ENCODE measurements around the gene SHISA2.

SHISA2 gene

GRCh38 chr13:26017196-26017921 lies 34.5 kb downstream of the SHISA2 start:
- DNase-seq: no peak

DNA sequence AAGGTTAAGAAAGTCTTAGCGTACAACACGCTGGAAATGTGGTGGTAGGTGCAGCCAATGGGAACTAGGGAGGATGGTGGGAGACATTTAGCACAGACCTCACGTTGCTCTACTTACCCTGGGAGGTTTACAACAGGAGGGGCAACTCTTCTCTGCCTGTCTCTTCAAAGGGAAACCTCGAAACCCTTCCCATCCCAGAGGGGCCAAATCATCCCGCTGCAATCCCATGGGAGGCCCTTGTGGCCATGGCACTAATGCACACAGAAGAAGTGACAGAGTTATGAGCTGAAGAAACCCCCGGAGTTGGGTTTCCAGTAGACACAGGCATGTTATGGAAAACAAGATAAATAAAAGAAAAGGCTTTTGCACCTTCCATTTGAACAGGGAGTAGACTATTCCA lies 35.6 kb downstream of the SHISA2 start:
- no peak for DNase-seq

DNA sequence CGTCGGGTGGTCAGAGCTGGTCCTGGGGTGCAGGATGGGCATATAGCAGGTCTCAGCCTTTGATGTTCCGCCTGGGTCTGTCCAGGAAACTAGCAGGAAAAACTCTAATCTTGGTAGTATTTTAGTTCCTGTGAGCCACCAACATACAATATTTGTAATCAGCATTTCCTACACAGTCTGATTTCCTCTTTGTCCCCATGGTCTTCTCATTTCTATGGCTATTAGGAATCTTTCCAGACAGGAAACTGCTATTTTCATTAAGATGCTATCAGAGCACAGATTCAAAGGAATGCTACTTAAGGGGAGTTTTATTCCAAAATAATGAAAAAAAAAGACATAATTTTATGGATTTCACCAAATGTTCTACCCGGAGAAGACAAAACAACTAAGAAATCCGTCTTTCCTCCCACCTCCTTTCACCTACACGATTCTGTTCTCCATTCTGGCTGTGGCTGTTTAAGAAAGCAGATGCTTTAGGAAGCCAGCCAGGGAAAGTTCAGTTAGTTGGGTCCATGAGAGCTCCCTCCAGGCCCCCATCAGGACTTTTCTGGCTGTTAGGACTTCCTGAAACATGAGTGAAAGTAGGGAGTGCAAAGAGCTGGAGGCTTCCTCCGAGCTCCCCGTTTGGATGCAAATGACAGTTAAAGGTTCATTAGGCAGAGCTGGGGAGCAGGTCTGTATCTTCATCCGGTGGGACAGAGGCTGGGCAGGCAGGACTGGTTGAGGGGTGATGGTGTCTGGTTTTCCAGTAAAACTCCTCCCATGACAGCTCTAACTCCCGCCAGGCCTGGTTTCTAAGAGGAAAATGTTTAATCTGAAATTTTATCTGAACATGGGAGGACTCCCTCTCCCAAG lies 36.3 kb downstream of the SHISA2 start:
- DNase-seq: no peak

DNA sequence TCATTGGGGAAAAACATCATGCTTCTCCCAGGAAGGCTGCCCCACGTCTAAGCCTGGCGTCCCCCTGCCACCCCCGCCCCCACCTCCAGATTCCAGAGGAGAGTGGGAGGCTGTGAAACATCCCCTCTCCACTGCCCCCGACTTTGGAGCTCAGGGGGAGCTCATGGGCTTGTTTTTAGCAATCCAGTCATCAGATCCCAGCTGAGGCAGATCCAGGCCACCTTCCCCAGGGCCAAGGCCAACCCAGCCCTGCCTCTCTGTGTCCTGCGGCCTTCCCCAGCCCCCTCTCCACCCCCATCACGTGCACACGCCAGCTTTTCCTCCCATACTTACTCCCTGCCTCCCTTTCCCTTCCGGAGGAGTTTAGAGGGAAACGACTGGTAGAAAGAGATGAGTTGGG lies 38.8 kb downstream of the SHISA2 start:
- no peak for DNase-seq

DNA sequence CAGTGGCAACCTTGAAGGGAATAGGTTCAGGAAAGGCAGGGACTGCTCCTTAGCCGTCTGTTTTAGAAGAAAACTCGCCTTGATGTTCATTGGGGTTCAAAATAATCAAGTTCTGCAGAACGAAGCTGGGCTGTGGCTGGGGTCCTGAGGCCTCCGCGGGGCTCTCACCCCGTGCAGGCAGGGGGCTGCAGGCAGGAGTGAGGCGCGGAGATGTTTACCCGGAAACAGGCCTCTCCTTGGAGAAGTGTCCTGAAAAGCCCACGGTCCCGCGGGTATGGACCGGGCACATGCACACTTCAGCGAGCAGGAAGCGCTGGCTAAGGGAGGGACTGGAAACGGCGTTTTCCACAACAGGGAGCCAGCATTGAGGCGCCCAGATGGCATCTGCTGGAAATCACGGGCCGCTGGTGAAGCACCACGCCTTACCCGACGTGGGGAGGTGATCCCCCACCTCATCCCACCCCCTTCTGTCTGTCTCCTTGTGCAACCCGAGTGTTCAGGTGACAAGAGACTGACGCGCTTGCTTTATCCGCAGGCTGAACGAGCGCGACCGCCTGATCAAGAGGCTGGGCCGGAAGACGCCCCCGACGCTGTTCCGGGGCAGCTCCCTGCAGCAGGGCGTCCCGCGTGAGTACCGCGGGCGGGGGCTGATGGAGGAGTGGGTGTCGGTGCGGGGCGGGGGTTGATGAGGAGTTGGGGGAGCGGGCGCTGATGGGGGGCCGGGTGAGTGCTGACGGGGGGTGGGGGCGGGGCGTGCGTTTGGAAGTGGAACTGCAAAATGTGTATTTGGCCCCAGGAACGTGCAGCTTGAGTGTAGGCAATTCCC lies 39.6 kb downstream of the SHISA2 start:
- DNase-seq: peak; percentile 38

GRCh38 chr13:26011208-26011573 lies 40.6 kb downstream of the SHISA2 start:
- no peak for DNase-seq

DNA sequence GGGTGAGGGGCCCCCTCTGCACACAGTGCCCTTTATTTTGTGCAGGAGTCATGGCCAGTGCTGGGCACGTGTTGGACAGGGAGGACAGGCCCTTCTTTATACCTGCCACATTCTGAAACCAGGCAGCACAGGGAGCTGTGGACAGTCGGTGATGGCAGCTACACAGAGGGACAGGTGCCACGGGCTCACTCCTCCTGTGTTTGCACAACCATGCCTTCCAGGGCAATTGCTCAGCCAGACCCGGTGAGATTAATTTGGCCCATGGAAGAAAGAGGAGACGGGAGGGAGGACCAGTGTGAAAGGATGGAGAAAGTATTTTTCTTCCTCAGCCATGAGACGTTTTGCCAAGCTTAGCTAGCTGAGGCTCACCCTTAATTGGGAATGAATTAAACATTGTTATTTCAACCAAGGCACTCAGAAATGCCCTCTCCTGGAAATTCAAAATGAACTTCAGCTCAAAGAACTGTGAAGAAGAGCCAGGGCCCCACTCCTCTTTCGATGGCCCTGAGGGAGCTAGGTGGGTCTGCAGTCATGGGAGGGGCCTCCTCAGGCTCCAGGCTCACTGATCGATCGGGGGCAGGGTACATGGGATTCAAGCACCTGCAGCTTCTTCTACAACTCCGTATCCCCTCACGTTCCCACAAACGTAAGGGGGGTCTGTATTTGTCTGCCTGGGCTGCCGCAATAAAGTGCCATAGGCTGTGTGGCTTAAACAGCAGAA lies 41.2 kb downstream of the SHISA2 start:
- DNase-seq: peak; percentile 44

DNA sequence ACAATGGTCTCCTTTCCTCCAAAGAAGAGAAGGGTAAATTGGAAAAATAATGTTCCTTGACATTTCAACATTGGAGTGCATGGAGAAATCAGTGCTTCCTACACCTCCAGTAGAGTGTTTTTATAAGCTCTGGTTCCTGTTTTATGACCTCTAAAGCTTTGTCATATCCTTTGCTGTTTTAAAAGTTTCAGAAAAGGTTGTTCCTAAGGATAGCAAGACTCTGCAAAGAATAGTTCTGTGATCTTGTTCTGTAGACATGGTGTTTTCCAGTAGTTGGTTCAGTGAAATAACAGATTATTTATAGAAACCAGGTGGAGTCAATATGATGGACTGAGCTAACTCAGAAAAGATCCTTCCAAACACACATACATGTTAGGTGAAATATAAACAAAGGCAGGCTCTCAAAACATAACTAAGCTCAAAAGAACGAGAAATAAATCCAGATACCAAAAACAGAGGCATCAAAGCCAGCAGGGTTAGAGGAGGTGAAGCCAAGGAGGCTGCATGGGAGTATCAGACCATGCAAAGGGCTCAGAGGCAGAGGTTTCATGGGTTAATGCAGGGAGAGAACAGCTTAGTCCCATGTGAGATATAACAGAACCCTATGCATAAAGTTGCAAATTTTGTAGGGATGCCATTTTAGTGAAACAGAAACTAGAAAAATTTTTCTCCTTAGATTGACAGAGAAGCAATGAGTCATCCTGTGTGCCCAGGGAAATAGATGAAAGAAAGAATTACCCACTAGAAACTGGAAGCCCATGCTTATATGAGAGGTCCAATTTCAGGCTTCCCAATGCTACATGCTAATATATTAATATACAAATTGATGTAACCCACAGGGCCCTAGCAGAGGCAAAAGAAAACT lies 44.3 kb downstream of the SHISA2 start:
- DNase-seq: no peak
